HepG2 (cell line): ENCODE data around the gene EIF5B. TPM values are rescaled to one million over a fixed set of nuclear protein-coding genes. Genes with fewer than 3 reads are reported as not detected.

Source experiments
- ATAC-seq: fragments of 200-7000 bp; cut with Tn5 transposase; 3 replicates; pipeline ENCODE4 v1.9.1; 2020; ENCODE audit warnings: mild to moderate bottlenecking, moderate library complexity
- BruUV-seq: library from RNA; stranded (reverse); fragments of 400-500 nt; replicated peaks from 2 replicates; lab custom pipeline; 2021; lab: Mats Ljungman, UMichigan
- CTCF ChIA-PET: fragments of 300-600 bp; formaldehyde crosslinking; extraction: SDS; loops from one replicate; lab custom pipeline; 2021; ENCODE audit warnings: low total read pairs, inconsistent platforms, low intra/inter-chr PET ratio; lab: Yijun Ruan, JAX
- POLR2A ChIA-PET: fragments of 350-600 bp; sonication (Branson Sonifier 250); formaldehyde crosslinking; loops from one replicate; lab custom pipeline; 2020; ENCODE audit warnings: antibody characterized with exemption, inconsistent platforms; lab: Yijun Ruan, JAX
- DNase-seq: peaks from one replicate; pipeline ENCODE4 v3.0.0-alpha.2; 2015; ENCODE audit warnings: low spot score
- FAIRE-seq: peaks from 3 replicates; lab custom pipeline; 2011; peaks lifted over from hg19 to GRCh38; lab: Jason Lieb, UNC
- H2AFZ ChIP-seq: one replicate; pipeline ENCODE4 v1.6.1; 2011; ENCODE audit warnings: low read length, inconsistent platforms
- H3K27ac ChIP-seq: fragments of 300-600 bp; 3 replicates; pipeline ENCODE4 v1.8.0; 2011; ENCODE audit warnings: mixed run types, mild to moderate bottlenecking, mixed read lengths, low read length, inconsistent platforms; ENCODE audit not compliant: insufficient read depth; ENCODE audit errors: extremely low read length
- H3K27me3 ChIP-seq, 2 experiments: fragments of 200-600 bp in 1 of 2; 2 replicates in 1 of 2; 3 replicates in 1 of 2; pipeline versions ENCODE4 v1.6.0 to v1.8.0; 2011; ENCODE audit warnings: low read length in 2 of 2, mild to moderate bottlenecking in 2 of 2, moderate library complexity in 2 of 2, inconsistent platforms in 1 of 2; ENCODE audit not compliant: insufficient read depth in 2 of 2, control insufficient read depth in 1 of 2
- H3K36me3 ChIP-seq, 2 experiments: fragments of 200-600 bp in 1 of 2; replicated peaks in 1 of 2; 2 replicates in 1 of 2; 3 replicates in 1 of 2; pipeline versions ENCODE4 v1.5.1 to v1.8.0; 2011; ENCODE audit warnings: low read length in 2 of 2, inconsistent platforms in 1 of 2; ENCODE audit not compliant: insufficient read depth in 2 of 2, control insufficient read depth in 1 of 2
- H3K4me1 ChIP-seq: 2 replicates; pipeline ENCODE4 v1.5.1; 2012; ENCODE audit warnings: low read length, inconsistent platforms; ENCODE audit not compliant: insufficient read depth
- H3K4me2 ChIP-seq: 2 replicates; pipeline ENCODE4 v1.6.0; 2011; ENCODE audit warnings: low read depth, low read length, inconsistent platforms
- H3K4me3 ChIP-seq, 3 experiments: fragments of 200-600 bp in 1 of 3; sonication (generic), shearing (Covaris generic) in 1 of 3; replicated peaks in 1 of 3; 2 replicates each; pipeline ENCODE4 v1.5.1; 2011 to 2016; ENCODE audit warnings: low read length in 3 of 3, inconsistent platforms in 2 of 3, low read depth in 2 of 3, mild to moderate bottlenecking in 2 of 3, control low read depth in 1 of 3, mixed read lengths in 1 of 3; ENCODE audit not compliant: insufficient read depth in 1 of 3
- H3K79me2 ChIP-seq: one replicate; pipeline ENCODE4 v1.6.1; 2011; ENCODE audit warnings: low read length, inconsistent platforms; ENCODE audit not compliant: insufficient read depth
- H3K9ac ChIP-seq: 2 replicates; pipeline ENCODE4 v1.6.0; 2011; ENCODE audit warnings: mild to moderate bottlenecking, low read depth, low read length, inconsistent platforms; ENCODE audit not compliant: insufficient read depth
- H3K9me3 ChIP-seq: 2 replicates; pipeline ENCODE4 v1.5.1; 2012; ENCODE audit warnings: mild to moderate bottlenecking, low read length
- H4K20me1 ChIP-seq: 2 replicates; pipeline ENCODE4 v1.6.0; 2011; ENCODE audit warnings: inconsistent platforms, mild to moderate bottlenecking, low read length, moderate library complexity; ENCODE audit not compliant: insufficient read depth
- CTCF ChIP-seq: sonication (generic); formaldehyde crosslinking; IDR thresholded peaks from 2 replicates; pipeline ENCODE4 v1.5.0; 2020; ENCODE audit warnings: mild to moderate bottlenecking, missing genetic modification reagents, moderate library complexity
- ESRRA ChIP-seq: sonication (generic); formaldehyde crosslinking; IDR thresholded peaks from 2 replicates; pipeline ENCODE4 v1.5.1; 2020; ENCODE audit warnings: mild to moderate bottlenecking, low read depth, missing genetic modification reagents
- HNF4A ChIP-seq: sonication (generic); formaldehyde crosslinking; IDR thresholded peaks from 2 replicates; pipeline ENCODE4 v1.4.0; 2020; ENCODE audit warnings: missing genetic modification reagents
- HNF4G ChIP-seq, 2 experiments: sonication (generic) in 1 of 2; formaldehyde crosslinking in 1 of 2; IDR thresholded peaks; 2 replicates each; pipeline versions ENCODE4 v1.4.0 to v1.6.1; 2011 to 2020; ENCODE audit warnings: borderline replicate concordance in 2 of 2, low read depth in 2 of 2, mild to moderate bottlenecking in 2 of 2, low read length in 1 of 2, missing genetic modification reagents in 1 of 2, moderate library complexity in 1 of 2
- POGZ ChIP-seq: sonication (generic); formaldehyde crosslinking; IDR thresholded peaks from 2 replicates; pipeline ENCODE4 v1.4.0; 2020; ENCODE audit warnings: mild to moderate bottlenecking, missing genetic modification reagents
- POLR2G ChIP-seq: fragments of 200-400 bp; formaldehyde crosslinking; IDR thresholded peaks from 2 replicates; pipeline ENCODE4 v1.6.1; 2018; ENCODE audit warnings: mild to moderate bottlenecking, low read depth, low read length, moderate library complexity
- SIX4 ChIP-seq: sonication (generic); formaldehyde crosslinking; IDR thresholded peaks from 2 replicates; pipeline ENCODE4 v1.4.0; 2020; ENCODE audit warnings: missing genetic modification reagents
- ZFP36 ChIP-seq: fragments of 150-350 bp; IDR thresholded peaks from 2 replicates; pipeline ENCODE4 v1.6.1; 2018; ENCODE audit warnings: borderline replicate concordance, low read length, low read depth; ENCODE audit not compliant: partially characterized antibody
- ZMYM4 ChIP-seq: sonication (generic); formaldehyde crosslinking; IDR thresholded peaks from 2 replicates; pipeline ENCODE4 v1.8.1; 2023; ENCODE audit warnings: mild to moderate bottlenecking, missing genetic modification reagents
- ZNF17 ChIP-seq: sonication (generic); formaldehyde crosslinking; IDR thresholded peaks from 2 replicates; pipeline ENCODE4 v1.5.0; 2020; ENCODE audit warnings: mild to moderate bottlenecking, missing genetic modification reagents
- ZNF263 ChIP-seq: sonication (generic); formaldehyde crosslinking; IDR thresholded peaks from 2 replicates; pipeline ENCODE4 v1.4.0; 2020; ENCODE audit warnings: missing genetic modification reagents
- ZNF605 ChIP-seq: sonication (generic); formaldehyde crosslinking; IDR thresholded peaks from 2 replicates; pipeline ENCODE4 v1.8.0; 2022; ENCODE audit warnings: mild to moderate bottlenecking, missing genetic modification reagents
- ZSCAN20 ChIP-seq: sonication (generic); formaldehyde crosslinking; IDR thresholded peaks from 2 replicates; pipeline ENCODE4 v1.4.0; 2020; ENCODE audit warnings: missing genetic modification reagents, mild to moderate bottlenecking, borderline replicate concordance
- WGBS: methylation state at CpG from one replicate; pipeline ENCODE4 v1.1.6; 2017; ENCODE audit warnings: low lambda C conversion rate; 5-methylcytosine and 5-hydroxymethylcytosine counted together
- in situ Hi-C: cut with HindIII; loops from 2 replicates; pipeline ENCODE4 v1.10.0; 2017; ENCODE audit warnings: low pct_unique_long_range_greater_than_20kb; ENCODE audit not compliant: extremely low pct_ligation_motif_present
- intact Hi-C: fragments of 100-400 bp; cut with micrococcal nuclease; formaldehyde crosslinking; loops from one replicate; pipeline ENCODE4 v1.10.0; 2022; ENCODE audit not compliant: unreplicated experiment
- polyA plus RNA-seq, 8 experiments: library from polyadenylated mRNA; depleted of rRNA in 3 of 8; stranded (reverse) in 7 of 8; unstranded in 1 of 8; fragments of >200 nt; fragmentation: Illumina TruSeq in 4 of 8; extraction: Trizol in 4 of 8; gene quantifications; 2 replicates each; pipeline versions ENCODE4 v1.2.1 to v1.2.3, GENCODE V29; 2011 to 2016; ENCODE audit warnings: low read depth in 4 of 8, missing spikeins in 1 of 8, mixed read lengths in 1 of 8; ENCODE audit not compliant: insufficient read depth in 1 of 8
- total RNA-seq, 5 experiments: library from RNA; depleted of rRNA; stranded (reverse); fragments of >200 nt; fragmentation: Illumina TruSeq; extraction: Trizol; gene quantifications; 2 replicates each; pipeline ENCODE4 v1.2.3, GENCODE V29; 2016; ENCODE audit warnings: low read depth in 1 of 5
- TF ChIP-seq, protein P1 (sequence below): sonication (generic); formaldehyde crosslinking; IDR thresholded peaks from 2 replicates; pipeline ENCODE4 v1.4.0; 2020; ENCODE audit warnings: missing genetic modification reagents

The EIF5B gene
- total and polyA plus RNA-seq, 2 of the 13 experiments (the other 11 are each of a cell fraction or from before 2014, with no cell fraction given): 8.8 to 32.1 TPM

DNA sequence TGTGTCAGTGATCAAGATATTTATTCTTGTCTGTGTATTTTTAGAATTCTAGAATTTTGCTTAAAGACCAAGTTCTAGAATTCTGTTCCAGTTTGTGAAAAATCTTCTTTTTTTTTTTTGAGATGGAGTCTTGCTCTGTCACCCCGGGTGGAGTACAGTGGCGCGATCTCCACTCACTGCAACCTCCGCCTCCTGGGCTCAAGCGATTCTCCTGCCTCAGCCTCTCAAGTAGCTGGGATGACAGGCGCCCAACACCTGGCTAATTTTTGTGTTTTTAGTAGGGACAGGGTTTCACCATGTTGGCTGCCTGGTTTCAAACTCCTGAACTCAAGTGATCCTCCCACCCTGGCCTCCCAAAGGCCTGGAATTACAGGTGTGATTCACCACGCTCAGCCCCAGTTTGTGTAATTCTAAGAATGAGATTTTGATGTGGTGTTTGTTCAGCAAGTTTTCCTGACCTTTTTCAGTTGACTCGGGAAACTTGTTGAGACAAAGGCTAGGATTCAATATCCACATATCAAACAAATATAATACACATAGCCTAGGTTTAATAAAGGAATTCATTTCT lies 3.6 kb downstream of the EIF5B start (continued):
- TF ChIP-seq, protein P1, sequence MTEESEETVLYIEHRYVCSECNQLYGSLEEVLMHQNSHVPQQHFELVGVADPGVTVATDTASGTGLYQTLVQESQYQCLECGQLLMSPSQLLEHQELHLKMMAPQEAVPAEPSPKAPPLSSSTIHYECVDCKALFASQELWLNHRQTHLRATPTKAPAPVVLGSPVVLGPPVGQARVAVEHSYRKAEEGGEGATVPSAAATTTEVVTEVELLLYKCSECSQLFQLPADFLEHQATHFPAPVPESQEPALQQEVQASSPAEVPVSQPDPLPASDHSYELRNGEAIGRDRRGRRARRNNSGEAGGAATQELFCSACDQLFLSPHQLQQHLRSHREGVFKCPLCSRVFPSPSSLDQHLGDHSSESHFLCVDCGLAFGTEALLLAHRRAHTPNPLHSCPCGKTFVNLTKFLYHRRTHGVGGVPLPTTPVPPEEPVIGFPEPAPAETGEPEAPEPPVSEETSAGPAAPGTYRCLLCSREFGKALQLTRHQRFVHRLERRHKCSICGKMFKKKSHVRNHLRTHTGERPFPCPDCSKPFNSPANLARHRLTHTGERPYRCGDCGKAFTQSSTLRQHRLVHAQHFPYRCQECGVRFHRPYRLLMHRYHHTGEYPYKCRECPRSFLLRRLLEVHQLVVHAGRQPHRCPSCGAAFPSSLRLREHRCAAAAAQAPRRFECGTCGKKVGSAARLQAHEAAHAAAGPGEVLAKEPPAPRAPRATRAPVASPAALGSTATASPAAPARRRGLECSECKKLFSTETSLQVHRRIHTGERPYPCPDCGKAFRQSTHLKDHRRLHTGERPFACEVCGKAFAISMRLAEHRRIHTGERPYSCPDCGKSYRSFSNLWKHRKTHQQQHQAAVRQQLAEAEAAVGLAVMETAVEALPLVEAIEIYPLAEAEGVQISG (CRISPR knock-in tag): 0 out of 2 replicates have a peak, but pooled peaks have one; percentile 18

DNA sequence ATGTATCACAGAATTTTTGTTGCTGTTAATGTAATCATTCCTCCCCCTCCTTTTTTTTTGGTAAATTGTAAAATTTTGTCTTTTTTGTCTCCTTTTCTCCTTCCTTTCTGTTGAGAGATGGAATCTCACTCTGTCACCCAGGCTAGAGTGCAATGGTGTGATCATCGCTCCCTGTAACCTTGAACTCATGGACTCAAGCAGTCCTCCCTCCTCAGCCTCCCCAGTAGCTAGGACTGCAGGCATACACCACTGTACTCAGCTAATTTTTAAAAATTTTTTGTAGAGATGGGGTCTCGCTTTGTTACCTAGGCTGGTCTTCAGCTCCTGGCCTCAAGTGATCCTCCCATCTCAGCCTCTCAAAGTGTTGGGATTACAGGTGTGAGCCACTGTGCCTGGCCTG lies 5.3 kb downstream of the EIF5B start:
- H2AFZ ChIP-seq: no peak overlapping the region
- H3K4me2 ChIP-seq: no peak overlapping the region
- 92% methylated on average over 2 of the region's 2 CpGs for WGBS
- intact Hi-C loops (no loop called here), in situ Hi-C loops (no loop called here)
- DNase-seq (no peak), FAIRE-seq (no peak), ATAC-seq (no peak)
- peaks cover 45% of the 10 kb centered on the region for H4K20me1 ChIP-seq
- H3K27me3 ChIP-seq: no peaks in the 10 kb centered on the region
- CTCF ChIA-PET: no interaction called here
- H3K79me2 ChIP-seq: peaks cover 97% of the 10 kb centered on the region
- POLR2A ChIA-PET: no interaction called here
- no peak overlapping the region for H3K4me3 ChIP-seq
- peak overlapping the region; percentile 17 for H3K27ac ChIP-seq
- H3K4me1 ChIP-seq: peaks cover 42% of the 10 kb centered on the region
- no peaks in the 10 kb centered on the region for H3K36me3 ChIP-seq
- no TSS peak for BruUV-seq
- H3K9ac ChIP-seq: no peak overlapping the region
- H3K9me3 ChIP-seq: no peaks in the 10 kb centered on the region
- peak; percentile 92 for TF ChIP-seq ZNF263
- TF ChIP-seq SIX4 (CRISPR knock-in tag): no peak
- TF ChIP-seq ESRRA: no peak
- TF ChIP-seq ZMYM4: peak; percentile 27; the same call in 1 of the 2 replicates
- TF ChIP-seq ZSCAN20 (CRISPR knock-in tag): no peak
- peak; percentile 63 for TF ChIP-seq HNF4A (CRISPR knock-in tag)
- TF ChIP-seq POLR2G: no peak
- TF ChIP-seq POGZ (CRISPR knock-in tag): peak; percentile 45
- no peak for TF ChIP-seq ZFP36
- no peak for TF ChIP-seq ZNF17
- 0 out of 2 replicates have a peak, but pooled peaks have one; percentile 6 for TF ChIP-seq HNF4G (IDR thresholded peaks at IDR 0.05; ENCODE audit: borderline replicate concordance, low read depth, low read length)
- TF ChIP-seq HNF4G (CRISPR knock-in tag; IDR thresholded peaks at IDR 0.05; ENCODE audit: borderline replicate concordance, low read depth): no peak
- TF ChIP-seq CTCF (CRISPR knock-in tag): no peak
- no peak for TF ChIP-seq ZNF605 (CRISPR knock-in tag)
